Gastroesophageal sphincter (tissue), 3 donors: Measurements from ENCODE around the gene THNSL1.

ENCODE experiments used
- EP300 ChIP-seq: sonication (generic); formaldehyde crosslinking; IDR thresholded peaks from one replicate; pipeline ENCODE4 v1.6.1; 2017; ENCODE audit warnings: antibody characterized with exemption, mild to moderate bottlenecking
- POLR2A ChIP-seq, 2 donors: fragments of 450-650 bp; IDR thresholded peaks; one replicate each; pipeline ENCODE4 v1.6.1; 2017; ENCODE audit warnings: antibody characterized with exemption in 2 of 2, mild to moderate bottlenecking in 2 of 2, moderate library complexity in 1 of 2
- POLR2AphosphoS5 ChIP-seq: sonication (generic); formaldehyde crosslinking; IDR thresholded peaks from one replicate; pipeline ENCODE4 v1.6.1; 2017; ENCODE audit warnings: antibody characterized with exemption
- TF ChIP-seq, protein P1 (sequence below), 4 experiments: fragments of 200-600 bp in 2 of 4; fragments of 450-650 bp in 2 of 4; sonication (generic) in 1 of 4; IDR thresholded peaks; one replicate each; pipeline ENCODE4 v1.5.1; 2017 to 2019; ENCODE audit warnings: antibody characterized with exemption in 4 of 4, mild to moderate bottlenecking in 2 of 4, moderate library complexity in 2 of 4

DNA sequence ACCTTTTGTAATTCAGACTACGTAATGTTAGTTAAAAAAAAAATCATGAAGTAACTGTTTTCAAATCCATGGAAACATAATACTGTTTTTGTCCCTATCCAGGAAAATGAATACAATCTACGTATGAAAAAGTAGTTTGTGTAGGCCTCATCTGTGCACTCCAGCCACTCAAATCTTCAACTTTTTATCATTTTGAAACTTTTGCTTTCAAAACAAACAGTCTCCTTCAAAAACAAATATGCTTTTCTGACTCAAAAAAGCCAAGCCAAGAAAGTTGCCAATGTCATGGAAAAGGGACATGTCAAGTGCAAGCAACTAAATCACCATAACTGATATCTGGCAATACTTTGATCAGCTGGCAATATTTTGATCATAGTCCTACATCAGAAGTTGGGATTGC is 13.1 kb downstream of the THNSL1 start:
- TF ChIP-seq, protein P1, sequence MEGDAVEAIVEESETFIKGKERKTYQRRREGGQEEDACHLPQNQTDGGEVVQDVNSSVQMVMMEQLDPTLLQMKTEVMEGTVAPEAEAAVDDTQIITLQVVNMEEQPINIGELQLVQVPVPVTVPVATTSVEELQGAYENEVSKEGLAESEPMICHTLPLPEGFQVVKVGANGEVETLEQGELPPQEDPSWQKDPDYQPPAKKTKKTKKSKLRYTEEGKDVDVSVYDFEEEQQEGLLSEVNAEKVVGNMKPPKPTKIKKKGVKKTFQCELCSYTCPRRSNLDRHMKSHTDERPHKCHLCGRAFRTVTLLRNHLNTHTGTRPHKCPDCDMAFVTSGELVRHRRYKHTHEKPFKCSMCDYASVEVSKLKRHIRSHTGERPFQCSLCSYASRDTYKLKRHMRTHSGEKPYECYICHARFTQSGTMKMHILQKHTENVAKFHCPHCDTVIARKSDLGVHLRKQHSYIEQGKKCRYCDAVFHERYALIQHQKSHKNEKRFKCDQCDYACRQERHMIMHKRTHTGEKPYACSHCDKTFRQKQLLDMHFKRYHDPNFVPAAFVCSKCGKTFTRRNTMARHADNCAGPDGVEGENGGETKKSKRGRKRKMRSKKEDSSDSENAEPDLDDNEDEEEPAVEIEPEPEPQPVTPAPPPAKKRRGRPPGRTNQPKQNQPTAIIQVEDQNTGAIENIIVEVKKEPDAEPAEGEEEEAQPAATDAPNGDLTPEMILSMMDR (IDR thresholded peaks at IDR 0.05): no peak
- TF ChIP-seq POLR2A (IDR thresholded peaks at IDR 0.05) (no peak), POLR2AphosphoS5 (no peak), EP300 (no peak)
